ENCODE measurements around the gene COPG1.

DNA sequence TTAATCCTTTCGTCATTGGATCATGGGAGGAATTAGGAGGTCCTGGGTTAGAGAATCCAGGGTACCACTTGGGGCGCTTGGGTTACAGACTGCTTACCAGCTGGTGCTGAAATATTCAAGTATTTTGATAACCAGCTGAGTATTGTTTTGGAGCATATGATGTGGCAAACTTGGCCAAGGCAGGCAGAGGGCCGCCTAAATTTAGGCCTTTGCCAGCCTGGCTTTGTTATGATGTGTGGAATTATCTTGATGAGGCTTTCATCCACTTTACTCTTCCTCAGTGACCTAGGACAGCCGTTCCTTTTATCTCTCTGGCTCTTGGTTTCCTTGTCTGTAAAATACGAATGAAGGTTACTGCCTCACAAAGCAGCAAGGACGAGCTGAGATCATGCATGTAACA, 6.9 kb downstream of the COPG1 start:
- TF ChIP-seq POLR2A (IDR thresholded peaks at IDR 0.05) = no peak
- TF ChIP-seq, protein P1, sequence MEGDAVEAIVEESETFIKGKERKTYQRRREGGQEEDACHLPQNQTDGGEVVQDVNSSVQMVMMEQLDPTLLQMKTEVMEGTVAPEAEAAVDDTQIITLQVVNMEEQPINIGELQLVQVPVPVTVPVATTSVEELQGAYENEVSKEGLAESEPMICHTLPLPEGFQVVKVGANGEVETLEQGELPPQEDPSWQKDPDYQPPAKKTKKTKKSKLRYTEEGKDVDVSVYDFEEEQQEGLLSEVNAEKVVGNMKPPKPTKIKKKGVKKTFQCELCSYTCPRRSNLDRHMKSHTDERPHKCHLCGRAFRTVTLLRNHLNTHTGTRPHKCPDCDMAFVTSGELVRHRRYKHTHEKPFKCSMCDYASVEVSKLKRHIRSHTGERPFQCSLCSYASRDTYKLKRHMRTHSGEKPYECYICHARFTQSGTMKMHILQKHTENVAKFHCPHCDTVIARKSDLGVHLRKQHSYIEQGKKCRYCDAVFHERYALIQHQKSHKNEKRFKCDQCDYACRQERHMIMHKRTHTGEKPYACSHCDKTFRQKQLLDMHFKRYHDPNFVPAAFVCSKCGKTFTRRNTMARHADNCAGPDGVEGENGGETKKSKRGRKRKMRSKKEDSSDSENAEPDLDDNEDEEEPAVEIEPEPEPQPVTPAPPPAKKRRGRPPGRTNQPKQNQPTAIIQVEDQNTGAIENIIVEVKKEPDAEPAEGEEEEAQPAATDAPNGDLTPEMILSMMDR (IDR thresholded peaks at IDR 0.05) = no peak
